Measurements from ENCODE around the gene CA10. TPM values are rescaled to one million over a fixed set of nuclear protein-coding genes. Genes with fewer than 3 reads are reported as not detected.

The CA10 gene
- total RNA-seq, 1 experiment from 2014 or later: 0.46 TPM

- H3K18ac ChIP-seq (ENCODE audit: insufficient read length, low read depth, low read length): no peak overlapping the region
- H3K4me3 Mint-ChIP-seq: no peak overlapping the region
- no peak overlapping the region for H2BK5ac ChIP-seq (ENCODE audit: insufficient read length, low read length)
Observed at GRCh38 chr17:51701501-51701900, 457.0 kb downstream of the CA10 start.

More at GRCh38 chr17:51701501-51701900, 457.0 kb downstream of the CA10 start:
- H3K9me3 ChIP-seq (ENCODE audit: control insufficient read depth, low read depth, low read length): no peaks in the 10 kb centered on the region
- no peak overlapping the region for H4K8ac ChIP-seq (replicated peaks; ENCODE audit: insufficient read length, low read depth, low read length)
- H4K5ac ChIP-seq (ENCODE audit: insufficient read length, low read depth, low read length): no peak overlapping the region
- no peak overlapping the region for H3K56ac ChIP-seq (ENCODE audit: insufficient read length, low read depth, low read length)
- no peak overlapping the region for H3K9ac ChIP-seq (ENCODE audit: extremely low read depth, insufficient read length, low read length)
- H3K14ac ChIP-seq (ENCODE audit: insufficient read depth, low read length): no peak overlapping the region
- no peak overlapping the region for H3K23ac ChIP-seq (ENCODE audit: insufficient read length, low read depth, low read length)
- no peak overlapping the region for H3K4me2 ChIP-seq (ENCODE audit: insufficient read depth, insufficient read length, low read length)
- H3K23me2 ChIP-seq (ENCODE audit: insufficient read length, low read depth, low read length, poor library complexity, severe bottlenecking): no peaks in the 10 kb centered on the region
- H3K79me1 ChIP-seq (ENCODE audit: insufficient read depth, low read depth, low read length, poor library complexity, severe bottlenecking): no peaks in the 10 kb centered on the region
- H3T11ph ChIP-seq (ENCODE audit: low read length): no peak overlapping the region
- no peak overlapping the region for H2AFZ ChIP-seq (ENCODE audit: low read length)
- H2BK20ac ChIP-seq (ENCODE audit: low read depth, low read length, poor library complexity, severe bottlenecking): no peak overlapping the region
- H3K79me2 ChIP-seq (ENCODE audit: insufficient read depth, low read length): no peaks in the 10 kb centered on the region
- no peaks in the 10 kb centered on the region for H3K27me3 ChIP-seq (ENCODE audit: insufficient read depth, low read length)
- no peak overlapping the region for H3K27ac ChIP-seq (ENCODE audit: insufficient read length, low read depth, low read length)
- H2BK15ac ChIP-seq (ENCODE audit: low read depth, low read length): no peak overlapping the region
- no peaks in the 10 kb centered on the region for H3K36me3 Mint-ChIP-seq (ENCODE audit: insufficient read depth in 1 of 3, low read depth in 3 of 3)
- H3K4me1 ChIP-seq (ENCODE audit: insufficient read depth, low read length): no peaks in the 10 kb centered on the region
- H3K9me3 Mint-ChIP-seq: no peaks in the 10 kb centered on the region; a peak in 1 of 5 replicates
- H3K27ac Mint-ChIP-seq: 0 out of 7 replicates have a peak overlapping the region, but pooled peaks of 1 of the 3 experiments have one; percentile 44
- no peak for TF ChIP-seq CTCF (conservative IDR thresholded peaks at IDR 0.05)
- H3K4me1 Mint-ChIP-seq: no peaks in the 10 kb centered on the region
- H3K27me3 Mint-ChIP-seq (ENCODE audit: low read depth): no peaks in the 10 kb centered on the region
- WGBS (ENCODE audit: extremely low coverage, insufficient read length, low lambda C conversion rate): no CpG with 5 or more reads among the region's 2 CpGs
- H4K91ac ChIP-seq (ENCODE audit: insufficient read length, low read depth, low read length): no peak overlapping the region
- H2BK12ac ChIP-seq (ENCODE audit: insufficient read length, low read depth, low read length): no peak overlapping the region
- H3K4ac ChIP-seq (ENCODE audit: low read depth, low read length): no peak overlapping the region
- H2BK120ac ChIP-seq (ENCODE audit: low read depth, low read length, poor library complexity, severe bottlenecking): no peak overlapping the region
- no peak for DNase-seq
- no peaks in the 10 kb centered on the region for H4K20me1 ChIP-seq (ENCODE audit: control insufficient read depth, insufficient read depth, insufficient read length)
- H2AK5ac ChIP-seq (ENCODE audit: insufficient read length, low read length): no peak overlapping the region

Data from H9 (cell line).